NK-92 (cell line): ENCODE measurements around the gene ZNF69.
"Not testable (repeated sequence)": the region's sequence is repeated elsewhere in the genome, so short reads cannot be mapped to it uniquely, and the experiment has no call there.

ENCODE experiments used
- DNase-seq: peaks from one replicate; lab custom pipeline; 2025; ENCODE audit not compliant: unreplicated experiment; lab: John Stamatoyannopoulos, UW

The ZNF69 gene

DNA sequence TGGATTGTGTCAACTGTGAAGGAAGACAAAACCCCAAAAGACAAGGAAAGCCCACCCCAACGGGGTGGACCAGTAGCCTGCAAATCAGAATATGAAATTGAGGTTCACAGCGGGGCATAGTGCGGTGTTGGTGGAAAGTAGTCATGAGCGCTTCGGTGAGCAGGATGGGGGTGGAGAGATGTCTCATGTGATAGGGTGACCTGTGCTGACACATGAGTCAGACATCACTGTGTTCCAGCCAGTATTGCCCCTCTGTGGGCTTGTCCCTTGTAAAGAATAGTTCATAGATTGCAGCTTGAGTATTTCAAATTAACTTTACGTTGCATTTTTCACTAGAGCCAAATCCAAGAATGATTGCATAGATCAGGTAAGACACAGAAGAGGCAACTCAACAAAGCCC is 7.3 kb downstream of the ZNF69 start:
- DNase-seq = no peak

DNA sequence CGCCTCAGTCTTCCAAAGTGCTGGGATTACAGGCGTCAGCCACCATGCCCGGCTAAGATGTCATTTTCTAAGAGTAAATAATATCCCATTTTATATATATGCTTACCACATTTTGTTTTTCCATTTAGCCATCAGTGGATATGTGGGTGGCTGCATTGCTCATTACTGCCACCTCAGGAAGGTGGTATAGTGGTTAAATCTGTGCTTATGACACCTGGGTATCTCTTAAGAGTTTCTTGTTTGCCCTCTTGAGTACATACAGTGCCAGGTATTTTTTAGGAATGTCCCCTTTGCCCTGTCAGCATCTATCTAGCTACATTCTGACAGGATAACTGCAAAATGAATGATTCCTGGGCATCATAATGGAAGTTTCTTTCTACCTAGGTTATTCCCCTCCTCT is 14.6 kb downstream of the ZNF69 start:
- no peak for DNase-seq

DNA sequence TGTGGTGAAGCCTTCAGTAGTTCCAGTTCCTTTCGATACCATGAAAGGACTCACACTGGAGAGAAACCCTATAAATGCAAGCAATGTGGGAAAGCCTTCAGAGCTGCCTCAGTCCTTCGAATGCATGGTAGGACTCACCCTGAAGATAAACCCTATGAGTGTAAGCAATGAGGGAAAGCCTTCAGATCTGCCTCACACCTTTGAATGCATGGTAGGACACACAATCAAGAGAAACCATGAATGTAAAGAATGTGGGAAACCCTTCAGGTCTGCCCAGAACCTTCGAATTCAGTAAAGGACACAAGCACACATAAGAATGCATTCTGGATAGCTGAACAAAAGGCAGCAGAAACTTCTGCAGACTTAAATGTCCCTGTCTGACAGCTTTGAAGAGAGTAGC is 18.3 kb downstream of the ZNF69 start:
- DNase-seq = no peak

DNA sequence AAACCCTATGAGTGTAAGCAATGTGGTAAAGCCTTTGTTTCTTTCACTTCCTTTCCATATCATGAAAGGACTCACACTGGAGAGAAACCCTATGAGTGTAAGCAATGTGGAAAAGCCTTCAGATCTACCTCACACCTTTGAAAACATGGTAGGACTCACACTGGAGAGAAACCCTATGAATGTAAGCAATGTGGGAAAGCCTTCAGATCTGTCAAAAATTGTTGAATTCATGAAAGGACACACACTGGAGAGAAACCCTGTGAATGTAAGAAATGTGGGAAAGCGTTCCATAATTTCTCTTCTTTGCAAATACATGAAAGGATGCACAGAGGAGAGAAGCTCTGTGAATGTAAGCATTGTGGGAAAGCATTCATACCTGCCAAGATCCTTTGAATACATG is 24.4 kb downstream of the ZNF69 start:
- DNase-seq = not testable (repeated sequence)

DNA sequence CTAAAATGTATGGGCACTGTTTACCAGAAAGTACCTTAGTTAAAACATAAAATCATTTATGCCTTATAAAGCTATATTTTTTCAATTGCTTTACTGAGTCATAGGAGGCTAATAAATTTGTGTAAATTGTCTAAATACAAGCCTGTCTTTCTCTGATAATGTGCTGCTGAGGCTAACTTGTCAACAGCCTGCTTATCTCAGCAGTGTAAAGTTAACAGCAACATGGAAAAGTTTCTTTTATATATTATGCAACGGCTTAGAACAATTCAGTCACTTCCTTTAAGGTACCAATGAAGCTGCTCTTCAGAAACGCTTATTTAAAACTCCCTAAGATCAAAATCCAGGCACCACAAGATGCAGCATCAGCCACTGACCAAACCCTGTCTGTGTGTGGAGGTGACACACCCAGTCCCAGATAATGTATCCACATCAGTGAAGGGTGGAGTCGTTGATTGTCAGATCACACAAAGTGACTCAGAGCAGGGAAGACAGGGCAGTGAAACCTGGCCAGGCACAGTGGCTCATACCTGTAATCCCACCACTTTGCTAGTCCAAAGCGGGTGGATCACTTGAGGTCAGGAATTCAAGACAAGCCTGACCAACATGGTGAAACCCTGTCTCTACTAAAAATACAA is 27.0 kb downstream of the ZNF69 start:
- not testable (repeated sequence) for DNase-seq

GRCh38 chr19:11921852-11922495 is 34.4 kb downstream of the ZNF69 start:
- no peak for DNase-seq

DNA sequence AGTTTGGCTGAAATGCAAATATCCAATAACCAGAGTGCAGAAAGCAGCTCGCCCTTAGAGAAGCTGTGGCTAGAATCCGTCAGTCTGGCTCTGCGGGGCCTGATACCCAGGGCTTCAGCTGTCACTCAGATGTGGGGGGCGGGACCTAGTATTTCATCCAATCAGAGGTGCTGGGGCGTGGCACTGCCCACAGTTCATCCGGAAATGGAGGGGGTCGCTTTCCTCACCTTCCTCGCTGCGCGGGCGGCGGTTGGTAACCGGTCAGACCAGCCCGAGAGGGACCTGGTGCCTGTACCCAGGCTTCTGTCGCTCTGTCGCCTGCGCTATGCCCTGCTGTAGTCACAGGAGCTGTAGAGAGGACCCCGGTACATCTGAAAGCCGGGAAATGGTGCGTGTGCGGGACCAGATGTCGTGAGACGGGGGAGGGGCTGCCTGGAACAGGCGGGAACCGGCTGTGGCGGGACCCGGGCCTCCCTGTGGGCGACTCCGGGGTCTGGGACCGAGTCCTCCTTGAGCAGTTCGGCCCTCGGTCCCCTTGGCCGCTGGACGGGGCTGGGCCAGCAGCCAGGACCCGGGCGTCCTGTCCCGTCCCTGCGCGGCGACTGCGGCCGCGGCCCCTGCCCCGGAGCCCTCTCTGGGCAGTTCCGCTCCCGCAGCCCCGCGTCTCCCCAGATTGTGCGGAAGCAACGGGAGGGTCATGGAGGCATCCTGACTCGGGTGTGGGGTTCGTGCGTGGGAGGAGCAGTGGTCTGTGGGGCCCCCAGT is 37.5 kb downstream of the ZNF69 start, which contains the start of gene ZNF700:
Gene ZNF700 (plus strand): TSS at position 222 of the 765 bp plus-strand sequence. CDS start 104 bp downstream, at position 326.
- peak; percentile 47 for DNase-seq

DNA sequence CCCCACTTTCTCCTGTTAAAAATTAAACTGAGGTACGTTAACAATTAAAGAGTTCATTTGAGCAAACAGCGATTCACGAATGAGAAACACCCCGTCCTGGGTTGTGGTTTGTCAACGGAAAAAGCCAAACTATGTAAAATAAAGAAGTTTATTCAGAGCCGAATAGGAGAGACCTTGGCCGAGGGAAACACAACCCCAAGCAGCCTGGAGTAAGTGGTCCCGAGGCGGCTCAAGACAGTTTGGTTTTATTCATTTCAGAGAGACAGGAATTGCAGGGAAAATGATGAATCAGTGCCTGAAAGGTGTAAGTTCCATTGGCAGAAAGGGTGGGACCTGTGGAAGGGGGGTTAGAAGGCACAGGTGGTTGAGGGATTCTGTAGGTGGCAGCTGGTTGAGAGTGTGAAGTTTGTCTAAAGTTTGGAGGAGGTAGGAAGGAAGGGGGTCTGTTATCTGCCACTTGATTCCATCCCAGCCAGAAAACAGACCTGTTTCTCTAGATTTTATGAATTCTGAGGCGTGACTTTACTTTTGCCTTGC is 38.1 kb downstream of the ZNF69 start:
- not testable (repeated sequence) for DNase-seq

DNA sequence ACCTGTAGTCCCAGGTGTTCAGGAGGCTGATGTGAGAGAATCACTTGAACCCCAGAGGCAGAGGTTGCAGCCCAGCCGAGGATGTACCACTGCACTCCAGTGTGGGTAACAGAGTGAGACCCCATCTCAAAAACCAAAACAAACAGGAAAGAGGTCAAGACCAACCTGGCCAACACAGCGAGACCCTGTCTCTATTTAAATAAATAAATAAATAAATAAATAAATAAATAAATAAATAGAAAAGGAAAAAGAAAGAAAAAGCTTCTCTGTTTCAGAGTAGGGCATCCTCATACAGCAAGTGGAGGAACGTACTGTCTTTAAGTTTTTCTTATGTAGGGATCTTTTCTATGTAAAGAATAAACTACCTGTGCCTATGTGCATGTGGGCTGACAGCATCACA is 39.6 kb downstream of the ZNF69 start:
- DNase-seq = no peak

DNA sequence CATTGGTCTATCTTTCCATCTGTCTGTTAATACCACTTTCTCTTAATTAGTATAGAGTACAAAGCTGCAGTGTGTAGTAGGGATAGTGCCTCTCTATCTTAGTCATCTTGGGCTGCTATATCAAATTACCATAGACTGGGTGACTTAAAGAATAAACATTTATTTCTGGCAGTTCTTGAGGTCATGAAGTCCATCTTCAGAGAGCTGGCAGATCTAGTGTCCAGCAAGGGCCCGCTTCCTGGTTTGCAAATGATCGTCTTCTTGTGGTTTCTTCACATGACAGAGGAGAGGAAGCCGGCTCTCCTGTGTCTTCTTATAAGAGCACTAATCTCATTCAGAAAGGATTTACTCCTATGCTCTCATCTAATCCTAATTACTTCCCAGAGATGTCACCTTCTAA is 43.5 kb downstream of the ZNF69 start:
- DNase-seq = no peak

- DNase-seq = no peak
These were observed 43.9 kb downstream of the ZNF69 start for GRCh38 chr19:11931513-11931912.

DNA sequence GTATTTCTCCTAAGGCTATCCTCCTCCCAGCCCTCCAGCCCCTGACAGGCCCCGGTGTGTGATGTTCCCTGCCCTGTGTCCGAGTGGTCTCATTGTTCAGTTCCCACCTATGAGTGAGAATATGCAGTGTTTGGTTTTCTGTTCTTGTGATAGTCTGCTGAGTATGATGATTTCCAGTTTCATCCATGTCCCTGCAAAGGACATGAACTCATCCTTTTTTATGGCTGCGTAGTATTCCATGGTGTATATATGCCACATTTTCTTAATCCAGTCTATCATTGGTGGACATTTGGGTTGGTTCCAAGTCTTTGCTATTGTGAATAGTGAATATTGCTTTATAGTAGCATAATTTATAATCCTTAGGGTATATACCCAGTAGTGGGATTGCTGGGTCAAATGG is 48.2 kb downstream of the ZNF69 start:
- not testable (repeated sequence) for DNase-seq

- DNase-seq = not testable (repeated sequence)
These were observed 50.8 kb downstream of the ZNF69 start for GRCh38 chr19:11938383-11938782.

GRCh38 chr19:11941361-11941887 is 53.8 kb downstream of the ZNF69 start:
- not testable (repeated sequence) for DNase-seq

DNA sequence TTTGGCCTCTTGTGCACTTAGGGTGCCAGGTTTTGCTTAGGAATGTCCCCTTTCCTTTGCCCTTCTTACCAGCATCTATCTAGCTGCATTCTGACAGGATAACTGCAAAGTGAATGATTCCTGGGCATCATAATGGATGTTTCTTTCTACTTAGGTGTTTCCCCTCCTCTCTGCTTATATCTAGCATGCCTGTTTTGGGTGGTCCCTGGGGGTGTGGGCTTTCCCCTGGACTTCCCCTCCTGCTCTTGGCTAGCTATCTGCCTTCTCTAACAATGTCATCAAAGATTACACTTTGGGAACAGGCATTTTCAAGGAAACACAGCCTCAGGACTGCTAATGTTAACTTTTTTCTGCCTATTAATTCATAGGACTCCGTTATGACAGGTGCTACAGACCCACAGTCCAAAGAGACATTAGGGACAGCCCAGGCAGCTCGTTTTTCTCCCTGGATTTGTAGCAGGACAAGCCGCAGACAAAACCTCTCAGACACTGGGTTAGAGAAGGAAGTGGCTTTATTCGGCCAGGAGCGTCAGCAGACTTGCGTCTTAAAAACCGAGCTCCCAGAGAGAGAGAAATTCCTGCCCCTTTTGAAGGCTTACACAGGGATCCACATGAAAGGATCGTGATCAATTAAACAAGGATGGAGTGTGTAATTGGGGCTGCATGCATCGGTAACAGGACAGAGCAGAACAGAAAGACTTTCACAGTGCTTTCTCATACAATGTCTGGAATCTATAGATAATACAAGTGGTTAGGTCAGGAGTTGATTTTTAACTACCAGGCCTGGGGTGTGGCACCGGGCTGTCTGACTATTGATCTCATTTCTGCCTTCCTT is 54.6 kb downstream of the ZNF69 start:
- DNase-seq = no peak

DNA sequence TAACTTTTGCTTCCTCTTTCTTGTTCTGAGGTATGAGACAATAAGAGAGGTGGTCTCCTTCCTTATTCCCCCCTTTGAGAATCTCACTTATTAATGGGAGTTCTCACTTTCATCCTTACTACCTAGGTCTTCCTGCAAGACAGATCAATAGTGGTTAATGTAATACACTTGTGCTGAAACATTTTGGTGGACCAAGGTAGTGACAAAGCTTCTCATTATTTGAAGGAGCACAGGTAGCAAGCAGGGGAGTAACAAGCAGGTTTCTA is 55.2 kb downstream of the ZNF69 start:
- no peak for DNase-seq

GRCh38 chr19:11944656-11945055 is 57.1 kb downstream of the ZNF69 start:
- DNase-seq = no peak

- no peak for DNase-seq
These were observed 61.1 kb downstream of the ZNF69 start for GRCh38 chr19:11948646-11949045.

DNA sequence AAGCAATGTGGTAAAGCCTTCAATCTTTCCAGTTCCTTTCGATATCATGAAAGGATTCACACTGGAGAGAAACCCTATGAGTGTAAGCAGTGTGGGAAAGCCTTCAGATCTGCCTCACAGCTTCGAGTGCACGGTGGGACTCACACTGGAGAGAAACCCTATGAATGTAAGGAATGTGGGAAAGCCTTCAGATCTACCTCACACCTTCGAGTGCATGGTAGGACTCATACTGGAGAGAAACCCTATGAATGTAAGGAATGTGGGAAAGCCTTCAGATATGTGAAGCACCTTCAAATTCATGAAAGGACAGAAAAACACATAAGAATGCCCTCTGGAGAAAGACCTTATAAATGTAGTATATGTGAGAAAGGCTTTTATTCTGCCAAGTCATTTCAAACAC is 61.6 kb downstream of the ZNF69 start:
- no peak for DNase-seq

DNA sequence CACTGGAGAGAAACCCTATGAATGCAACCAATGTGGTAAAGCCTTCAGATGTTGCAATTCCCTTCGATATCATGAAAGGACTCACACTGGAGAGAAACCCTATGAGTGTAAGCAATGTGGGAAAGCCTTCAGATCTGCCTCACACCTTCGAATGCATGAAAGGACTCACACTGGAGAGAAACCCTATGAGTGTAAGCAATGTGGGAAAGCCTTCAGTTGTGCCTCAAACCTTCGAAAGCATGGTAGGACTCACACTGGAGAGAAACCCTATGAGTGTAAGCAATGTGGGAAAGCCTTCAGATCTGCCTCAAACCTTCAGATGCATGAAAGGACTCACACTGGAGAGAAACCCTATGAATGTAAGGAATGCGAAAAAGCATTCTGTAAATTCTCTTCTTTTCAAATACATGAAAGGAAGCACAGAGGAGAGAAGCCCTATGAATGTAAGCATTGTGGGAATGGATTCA is 62.1 kb downstream of the ZNF69 start:
- DNase-seq = not testable (repeated sequence)

- DNase-seq = no peak
These were observed 62.7 kb downstream of the ZNF69 start for GRCh38 chr19:11950312-11950711.
